ENCODE measurements around the gene KRTAP12-3. TPM values are rescaled to one million over a fixed set of nuclear protein-coding genes. Genes with fewer than 3 reads are reported as not detected.
"Not testable (repeated sequence)": the region's sequence is repeated elsewhere in the genome, so short reads cannot be mapped to it uniquely, and the experiment has no call there.

The KRTAP12-3 gene, protein sequence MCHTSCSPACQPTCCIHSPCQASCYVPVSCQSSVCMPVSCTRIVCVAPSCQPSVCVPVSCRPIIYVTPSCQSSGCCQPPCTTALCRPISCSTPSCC
- total RNA-seq (2014; rRNA removed; shearing (Covaris generic)): not detected in 2 replicates
- not detected in 2 replicates for polyA plus RNA-seq (2014; cell fraction: nucleus; rRNA removed)

DNA sequence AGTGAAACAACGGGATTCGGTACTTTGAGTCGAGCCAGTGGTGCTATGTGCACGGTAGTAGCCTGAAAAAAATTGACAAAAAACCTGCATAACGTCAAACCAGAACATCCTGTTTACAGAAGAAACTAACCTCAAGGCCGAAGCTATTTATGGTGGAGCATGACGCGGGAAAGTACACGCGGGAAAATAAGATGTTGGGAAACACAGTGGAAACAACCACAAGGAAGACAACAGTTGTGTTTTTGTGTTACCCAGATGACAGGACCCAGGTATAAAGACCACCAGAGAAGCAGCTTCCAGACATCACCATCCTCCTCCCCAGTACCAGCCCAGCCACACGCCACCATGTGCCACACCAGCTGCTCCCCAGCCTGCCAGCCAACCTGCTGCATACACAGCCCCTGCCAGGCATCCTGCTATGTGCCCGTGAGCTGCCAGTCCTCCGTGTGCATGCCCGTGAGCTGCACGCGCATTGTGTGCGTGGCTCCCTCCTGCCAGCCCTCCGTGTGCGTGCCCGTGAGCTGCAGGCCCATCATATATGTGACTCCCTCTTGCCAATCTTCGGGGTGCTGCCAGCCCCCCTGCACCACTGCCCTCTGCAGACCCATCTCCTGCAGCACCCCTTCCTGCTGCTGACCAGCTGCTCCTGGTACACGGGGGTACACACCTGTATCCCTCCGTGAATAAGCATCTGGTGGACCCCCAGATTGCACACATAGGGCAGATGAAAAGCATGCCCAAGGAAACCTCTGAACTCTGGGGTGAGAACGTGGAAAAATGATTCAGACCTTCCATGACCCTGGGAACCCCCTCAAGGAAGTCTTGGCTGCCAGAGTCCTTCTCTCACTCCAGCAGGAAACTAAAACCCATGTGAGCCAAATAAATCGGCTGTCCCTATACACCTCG, at the start of gene KRTAP12-3:
Gene KRTAP12-3, plus strand, starts transcription at position 298 of the 906 bp plus-strand sequence. Its CDS starts 48 bp downstream, at position 346.
- DNase-seq (ENCODE audit: extremely low read depth, low read depth): no peak

DNA sequence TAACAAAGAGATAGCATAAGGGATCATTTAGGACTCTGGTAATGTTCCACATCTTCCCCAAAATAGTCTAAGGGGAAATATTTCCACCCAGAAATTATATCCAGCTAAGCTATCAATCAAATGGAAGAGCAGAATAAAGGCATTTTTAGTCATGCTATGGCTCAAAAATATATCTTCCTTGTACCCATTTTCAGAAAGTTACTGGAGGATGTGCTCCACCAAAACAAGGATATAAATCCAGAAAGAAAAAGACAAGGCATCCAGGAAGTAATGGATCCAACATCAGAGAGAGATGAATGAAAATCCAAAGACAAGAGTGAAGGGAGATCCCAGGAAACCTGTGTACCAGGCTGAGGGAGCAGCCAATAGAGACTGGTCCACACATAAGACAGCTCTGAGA, 48.5 kb upstream of the KRTAP12-3 start:
- no peak for DNase-seq (ENCODE audit: extremely low read depth, low read depth)

DNA sequence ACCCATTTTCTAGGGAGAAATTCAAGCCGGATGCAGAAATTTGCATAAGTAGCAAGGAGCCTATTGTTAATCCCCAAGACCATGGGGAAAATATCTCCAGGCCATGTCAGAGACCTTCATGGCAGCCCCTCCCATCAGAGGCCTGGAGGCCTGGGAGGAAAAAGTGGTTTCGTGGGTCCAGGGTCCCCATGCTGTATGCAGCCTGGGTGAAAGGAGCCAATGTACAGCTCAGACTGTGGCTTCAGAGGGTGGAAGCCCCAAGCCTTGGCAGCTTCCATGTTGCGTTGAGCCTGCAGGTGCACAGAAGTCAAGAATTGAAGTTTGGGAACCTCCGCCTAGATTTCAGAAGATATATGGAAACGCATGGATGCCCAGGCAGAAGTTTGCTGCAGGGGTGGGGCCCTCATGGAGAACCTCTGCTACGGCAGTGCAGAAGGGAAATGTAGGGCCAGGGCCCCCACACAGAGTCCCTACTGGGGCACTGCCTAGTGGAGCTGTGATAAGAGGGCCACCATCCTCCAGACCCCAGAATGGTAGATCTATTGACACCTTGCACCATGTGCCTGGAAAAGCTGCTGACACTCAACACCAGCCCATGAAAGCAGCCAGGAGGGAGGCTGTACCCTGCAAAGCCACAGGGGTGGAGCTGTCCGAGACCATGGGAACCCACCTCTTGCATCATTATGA, 47.4 kb upstream of the KRTAP12-3 start:
- not testable (repeated sequence) for DNase-seq (ENCODE audit: extremely low read depth, low read depth)

DNA sequence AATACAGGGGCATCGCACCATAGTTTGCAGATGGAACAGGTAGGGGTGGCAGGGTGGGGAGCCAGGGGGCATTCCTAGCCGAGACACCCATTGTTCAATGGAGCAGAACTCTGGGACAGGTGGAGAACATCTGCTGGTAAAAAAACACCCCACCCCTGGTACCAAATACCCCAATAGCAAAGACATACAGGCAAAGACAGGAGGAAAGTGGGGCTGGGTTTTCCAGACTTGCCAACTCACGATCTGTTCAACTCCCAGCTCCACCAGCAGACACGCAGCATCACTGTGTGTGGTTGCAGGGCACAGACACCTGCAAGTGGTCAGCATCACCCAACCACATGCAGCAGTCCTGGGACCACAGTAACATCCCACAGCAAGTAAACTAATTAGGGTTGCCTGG, 46.2 kb upstream of the KRTAP12-3 start:
- no peak for DNase-seq (ENCODE audit: extremely low read depth, low read depth)

DNA sequence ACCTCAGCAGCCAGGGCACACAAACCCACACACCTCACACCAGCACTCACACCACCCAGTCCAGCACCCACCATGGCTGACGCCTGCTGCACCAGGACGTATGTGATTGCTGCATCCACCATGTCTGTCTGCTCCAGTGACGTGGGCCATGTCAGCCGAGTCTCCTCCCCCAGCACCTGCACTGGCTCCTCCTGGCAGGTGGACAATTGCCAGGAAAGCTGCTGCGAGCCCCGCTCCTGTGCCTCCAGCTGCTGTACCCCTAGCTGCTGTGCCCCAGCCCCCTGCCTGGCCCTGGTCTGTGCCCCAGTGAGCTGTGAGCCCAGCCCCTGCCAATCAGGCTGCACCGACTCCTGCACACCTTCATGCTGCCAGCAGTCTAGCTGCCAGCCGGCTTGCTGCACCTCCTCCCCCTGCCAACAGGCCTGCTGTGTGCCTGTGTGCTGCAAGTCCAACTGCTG, 45.7 kb upstream of the KRTAP12-3 start, which contains the start of gene KRTAP10-8:
Gene KRTAP10-8, plus strand, starts transcription at position 51 of the 458 bp plus-strand sequence. Its CDS starts 22 bp downstream, at position 73.
- no peak for DNase-seq (ENCODE audit: extremely low read depth, low read depth)

DNA sequence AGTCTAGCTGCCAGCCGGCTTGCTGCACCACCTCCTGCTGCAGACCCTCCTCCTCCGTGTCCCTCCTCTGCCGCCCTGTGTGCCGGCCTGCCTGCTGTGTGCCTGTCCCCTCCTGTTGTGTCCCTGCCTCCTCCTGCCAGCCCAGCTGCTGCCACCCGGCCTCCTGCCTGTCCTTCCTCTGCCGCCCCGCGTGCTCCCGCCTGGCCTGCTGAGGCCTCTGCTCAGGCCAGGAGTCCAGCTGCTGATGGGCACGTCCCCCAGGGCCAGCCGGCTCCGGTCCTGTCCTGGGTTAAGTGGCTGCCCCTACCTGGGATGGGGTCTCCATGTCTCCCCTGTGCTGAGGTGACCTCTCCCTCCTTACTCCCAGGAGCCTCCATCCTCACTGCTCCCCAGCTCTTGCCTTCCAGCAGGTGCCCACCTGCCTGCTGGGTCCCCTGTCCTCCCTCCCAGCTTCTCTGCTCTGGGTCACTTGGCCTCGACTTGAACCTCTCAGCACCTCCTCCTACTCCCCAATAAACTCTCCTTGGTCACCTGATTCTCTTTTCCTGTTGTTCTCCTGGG, 45.0 kb upstream of the KRTAP12-3 start:
- no peak for DNase-seq (ENCODE audit: extremely low read depth, low read depth)

DNA sequence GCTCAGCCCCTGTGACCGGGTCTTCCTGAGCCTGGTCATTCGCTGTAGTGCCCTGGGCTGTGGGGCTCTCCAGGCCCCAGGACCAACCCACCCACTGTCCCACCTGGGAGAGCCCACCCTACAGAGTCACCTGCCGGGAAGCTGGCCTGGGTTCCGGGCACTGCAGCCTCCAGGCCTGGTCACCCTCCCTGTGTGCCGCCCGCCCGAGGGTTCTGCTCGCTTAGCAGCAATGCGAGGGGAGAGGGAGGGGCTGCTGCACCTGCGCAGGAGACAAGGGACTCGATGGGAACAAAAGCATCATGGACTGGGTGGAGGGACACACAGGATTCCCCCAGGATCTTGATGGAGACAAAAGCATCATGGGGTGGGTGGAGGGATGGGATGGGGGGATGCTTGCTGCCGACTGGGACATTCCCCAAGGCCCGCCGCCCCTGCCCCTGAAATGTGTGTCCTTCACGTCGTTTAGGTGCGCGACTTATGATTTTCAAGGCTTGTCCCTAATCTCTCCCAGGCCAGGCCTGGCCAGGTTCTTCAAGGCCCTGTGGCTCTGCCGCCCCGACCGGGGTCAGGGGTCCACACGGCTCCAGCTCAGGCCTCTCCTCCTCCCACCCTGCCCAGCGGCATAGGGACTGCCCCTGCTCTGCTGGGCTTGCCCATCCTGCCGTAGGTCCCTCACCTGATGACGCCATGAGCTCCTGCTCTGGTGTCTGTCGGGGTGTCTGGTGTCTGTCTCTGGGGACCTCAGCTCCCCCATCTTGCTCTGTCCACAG, 44.2 kb upstream of the KRTAP12-3 start:
- no peak for DNase-seq (ENCODE audit: extremely low read depth, low read depth)

DNA sequence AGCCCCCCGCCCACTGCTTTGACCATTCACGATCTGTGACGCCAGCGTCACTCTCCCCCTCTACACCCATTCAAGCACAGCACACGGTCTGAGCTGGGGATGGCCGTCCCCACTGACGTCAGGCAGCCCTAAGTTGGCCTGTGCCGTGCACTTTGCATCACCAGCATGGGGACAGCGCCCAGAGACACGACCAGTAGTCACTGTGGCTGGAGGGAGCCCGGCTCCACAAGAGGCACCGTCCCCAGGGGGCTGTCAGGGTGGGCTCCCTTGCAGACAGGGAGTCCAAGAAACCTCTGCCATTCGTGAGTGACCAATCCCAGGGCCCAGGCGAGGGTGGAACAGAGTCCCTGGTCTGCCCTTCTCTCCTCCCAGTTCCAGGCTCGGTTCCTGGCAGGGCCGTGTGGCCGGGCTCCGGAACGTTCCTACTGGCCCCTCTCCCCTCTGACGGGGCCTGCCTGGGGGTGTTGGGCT, 43.5 kb upstream of the KRTAP12-3 start:
- DNase-seq (ENCODE audit: extremely low read depth, low read depth): no peak

DNA sequence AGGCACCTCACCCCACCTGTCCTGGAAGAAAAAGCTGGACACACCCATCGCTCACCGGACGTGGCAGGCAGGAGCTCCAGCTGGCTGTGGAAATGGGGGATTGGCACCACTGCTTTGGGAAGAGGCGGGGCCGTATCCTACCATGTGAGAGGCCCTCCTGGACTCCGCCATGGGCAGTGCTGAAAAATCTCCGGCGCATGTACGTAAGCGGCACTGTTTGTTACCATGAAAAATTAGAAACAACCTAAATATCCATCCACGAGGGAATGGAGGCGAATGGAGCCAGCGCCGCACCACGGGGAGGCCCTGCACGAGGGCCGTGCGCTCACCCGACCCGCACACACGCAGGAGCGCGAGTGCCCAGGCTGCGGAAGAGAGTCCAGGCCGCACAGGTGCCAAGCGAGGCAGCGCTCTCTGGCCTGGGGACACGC, 42.8 kb upstream of the KRTAP12-3 start:
- DNase-seq (ENCODE audit: extremely low read depth, low read depth): no peak

DNA sequence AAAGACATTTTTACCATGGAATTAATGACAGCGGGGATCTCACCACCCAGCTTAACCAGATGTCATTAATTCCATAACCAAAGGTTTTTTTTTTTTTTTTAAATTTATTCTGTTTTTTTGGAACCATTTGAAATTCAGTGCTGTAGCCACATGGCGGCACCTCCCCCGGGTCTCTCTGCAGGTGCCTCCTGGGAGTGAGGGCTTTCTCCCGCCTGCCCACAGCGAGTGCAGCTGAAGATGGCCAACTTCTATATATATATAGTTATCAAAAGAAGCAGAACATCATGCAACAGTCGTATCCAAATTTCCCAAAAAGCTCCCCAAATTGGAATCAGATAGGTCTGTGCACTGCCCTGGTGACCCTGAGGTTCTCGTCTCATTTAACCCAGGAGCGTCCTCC, 42.3 kb upstream of the KRTAP12-3 start:
- DNase-seq (ENCODE audit: extremely low read depth, low read depth): no peak

DNA sequence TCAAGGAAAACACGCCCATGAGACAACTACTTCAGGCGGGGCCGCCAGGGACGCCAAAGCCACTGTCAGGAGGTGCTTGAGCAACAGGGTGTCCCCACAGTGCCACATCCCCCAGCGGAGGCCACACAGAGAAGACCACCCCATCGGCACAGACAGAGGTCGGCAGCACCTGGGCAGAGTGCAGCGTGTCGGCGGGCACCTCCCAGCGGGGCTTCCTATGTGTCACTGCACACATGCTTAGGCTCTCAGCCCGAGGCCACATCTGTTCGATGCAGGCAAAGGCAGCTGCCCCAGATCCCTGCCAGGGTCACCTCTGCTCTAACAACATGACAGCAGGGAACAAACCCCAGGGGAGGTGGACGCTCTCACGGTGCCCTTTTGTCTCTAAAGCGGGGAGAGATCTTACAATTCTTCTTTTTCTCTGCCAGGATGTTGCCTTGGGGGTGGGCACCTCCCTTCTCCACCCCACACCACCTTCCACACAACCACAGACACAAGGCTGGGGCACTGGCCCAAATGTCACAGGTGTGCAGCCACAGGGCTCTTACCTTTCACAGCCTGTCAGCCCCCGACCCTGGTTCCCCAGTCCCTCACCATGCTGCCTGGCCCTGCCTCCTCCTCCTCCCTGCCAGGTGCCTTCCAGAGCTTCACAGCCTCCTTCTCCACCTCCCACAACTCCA, 41.7 kb upstream of the KRTAP12-3 start:
- DNase-seq (ENCODE audit: extremely low read depth, low read depth): no peak

DNA sequence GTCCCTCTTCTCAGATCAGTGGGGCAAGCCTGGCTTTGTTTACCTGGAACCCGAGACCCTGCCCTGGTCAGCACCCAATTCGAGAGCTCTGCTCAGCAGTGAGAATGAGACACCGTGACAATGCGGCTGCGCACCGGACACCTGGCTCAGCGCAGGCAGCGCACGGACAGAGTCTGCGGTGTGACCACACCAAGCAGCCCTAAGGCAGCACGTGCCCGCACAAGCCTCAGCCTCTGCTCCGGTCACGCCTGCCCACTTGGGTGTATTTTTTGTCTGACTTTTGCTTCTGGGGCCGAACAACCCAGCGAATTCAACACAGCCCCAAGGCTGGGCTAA, 41.2 kb upstream of the KRTAP12-3 start:
- no peak for DNase-seq (ENCODE audit: extremely low read depth, low read depth)

DNA sequence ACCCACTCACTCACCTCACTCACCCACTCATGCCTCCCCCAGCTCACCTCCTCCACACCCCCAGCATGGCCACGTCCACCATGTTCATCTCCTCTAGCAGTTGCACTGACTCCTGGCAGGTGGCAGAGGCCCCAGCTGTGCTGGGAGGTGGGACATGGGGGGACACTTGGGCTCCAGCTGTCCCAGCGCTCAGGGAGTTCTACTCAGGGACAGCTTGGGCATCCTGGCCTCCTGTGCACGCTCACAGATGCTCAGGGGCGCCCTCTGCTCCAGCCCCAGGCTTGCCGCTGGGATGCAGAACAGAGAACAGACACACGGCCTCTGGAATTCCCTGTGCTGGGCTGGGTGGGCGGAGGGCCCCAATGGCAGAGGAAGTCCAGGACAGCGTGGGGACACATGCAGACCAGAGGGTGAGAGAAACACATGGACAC, 40.6 kb upstream of the KRTAP12-3 start:
- DNase-seq (ENCODE audit: extremely low read depth, low read depth): no peak

DNA sequence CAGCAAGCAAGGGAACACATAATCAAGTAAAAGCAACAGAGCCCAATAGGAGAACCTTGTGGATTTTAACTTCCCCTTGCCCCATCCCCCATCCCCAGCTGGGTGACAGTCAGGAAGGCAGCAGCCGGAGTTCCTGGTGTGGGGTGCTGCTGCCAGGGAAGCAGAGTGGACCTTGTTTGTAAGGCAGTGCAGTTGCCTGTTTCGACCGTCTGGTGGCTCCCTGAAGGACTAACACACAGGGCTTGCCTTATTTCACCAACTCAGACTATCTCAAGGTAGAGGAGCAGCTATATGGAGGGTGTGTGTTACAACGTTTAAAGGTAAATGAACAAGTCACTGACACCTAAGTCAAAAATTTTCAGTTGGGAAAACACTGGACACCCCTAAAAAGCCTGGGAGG, 39.2 kb upstream of the KRTAP12-3 start:
- no peak for DNase-seq (ENCODE audit: extremely low read depth, low read depth)

DNA sequence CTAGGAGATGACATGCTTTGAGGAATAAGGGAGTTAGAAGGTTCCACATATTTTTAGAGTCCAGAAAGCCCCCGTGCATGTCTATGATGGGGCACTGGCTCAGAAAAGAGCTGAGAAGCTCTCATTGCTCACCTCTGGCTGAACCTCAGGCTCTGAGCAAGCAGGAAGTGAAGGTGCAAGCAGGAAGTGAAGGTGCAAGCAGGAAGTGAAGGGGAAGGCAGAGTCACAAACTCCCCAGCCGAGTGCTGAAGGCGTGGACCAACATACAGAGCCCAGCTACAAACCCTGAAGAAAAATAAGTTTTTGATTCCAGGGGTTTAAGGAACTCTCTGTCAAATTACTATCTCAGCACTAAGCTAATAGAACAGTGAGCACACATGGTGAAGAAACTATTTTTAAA, 38.8 kb upstream of the KRTAP12-3 start:
- DNase-seq (ENCODE audit: extremely low read depth, low read depth): no peak

DNA sequence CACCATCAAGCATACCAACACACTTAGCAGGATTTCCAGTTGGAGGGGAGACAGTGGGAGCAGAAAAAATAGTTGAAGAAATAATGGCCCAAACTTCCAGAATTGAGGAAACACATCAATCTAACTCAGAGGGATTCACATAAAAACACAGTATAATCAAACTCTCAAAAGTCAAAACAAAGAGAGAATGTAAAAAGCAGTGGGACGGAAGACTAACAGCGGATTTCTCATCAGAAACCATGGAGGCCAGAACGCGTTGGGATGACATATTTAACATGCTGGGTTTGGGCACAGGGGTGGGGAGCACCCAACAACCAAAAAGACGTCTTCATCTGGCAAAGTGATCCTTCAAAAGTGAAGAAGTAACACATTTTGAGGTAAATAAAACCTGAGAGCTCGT, 37.8 kb upstream of the KRTAP12-3 start:
- DNase-seq (ENCODE audit: extremely low read depth, low read depth): no peak

DNA sequence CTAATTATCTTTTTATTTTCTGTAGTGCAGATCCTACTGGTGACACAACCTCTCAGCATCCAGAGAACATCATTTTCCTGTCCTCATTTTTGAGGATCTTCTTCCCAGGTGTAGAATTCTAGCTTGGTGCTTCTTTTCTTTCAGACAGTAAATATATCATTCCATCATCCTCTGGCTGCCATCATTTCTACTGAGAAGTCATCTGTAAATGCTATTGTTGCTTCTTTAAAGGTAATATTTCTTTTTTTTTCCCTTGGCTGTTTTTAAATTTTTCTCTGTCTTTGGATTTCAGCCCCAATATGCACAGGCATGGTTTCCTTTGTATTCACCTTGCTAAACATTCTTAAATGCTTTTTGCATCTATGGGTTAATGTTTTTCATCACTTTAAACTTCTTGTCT, 34.2 kb upstream of the KRTAP12-3 start:
- DNase-seq (ENCODE audit: extremely low read depth, low read depth): no peak

DNA sequence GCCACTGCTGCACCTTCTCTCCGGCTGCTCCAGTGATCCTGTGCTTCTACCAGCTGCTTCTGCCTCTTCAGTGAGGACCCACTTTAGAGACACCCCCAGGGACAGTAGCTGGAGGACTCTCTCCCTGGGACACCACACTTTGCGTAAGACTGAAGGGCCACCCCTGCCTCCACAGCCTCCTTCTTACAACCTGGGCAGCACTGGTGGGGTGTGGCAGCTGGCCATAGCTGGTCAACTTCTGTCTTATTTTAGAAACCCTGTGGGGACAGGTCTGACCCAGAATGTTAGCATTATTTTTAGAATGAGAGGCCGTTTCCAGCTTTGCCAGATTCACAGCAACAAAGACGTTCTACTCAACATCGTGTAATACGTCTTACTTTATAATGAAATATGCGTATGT, 32.0 kb upstream of the KRTAP12-3 start:
- no peak for DNase-seq (ENCODE audit: extremely low read depth, low read depth)

DNA sequence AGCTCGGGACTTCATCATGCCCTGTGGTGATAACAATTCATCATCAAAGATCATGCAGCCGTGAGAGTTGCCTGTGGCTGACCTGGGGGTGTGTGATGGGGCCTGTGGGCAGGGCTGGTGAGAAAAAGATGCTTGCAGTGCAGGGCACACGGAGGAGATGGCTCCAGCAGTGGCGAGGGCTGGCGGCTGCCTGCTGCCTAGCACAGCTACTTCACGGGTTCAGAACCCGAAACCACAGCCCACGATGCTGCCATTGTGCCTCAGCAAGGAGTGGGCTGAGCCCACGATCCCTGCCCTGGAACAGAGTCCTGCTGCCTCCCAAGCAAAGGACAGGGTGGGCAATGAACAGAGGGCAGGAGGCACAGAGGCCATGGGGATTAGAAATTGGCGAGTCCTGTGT, 31.5 kb upstream of the KRTAP12-3 start:
- no peak for DNase-seq (ENCODE audit: extremely low read depth, low read depth)

Data from NCI-H460 (cell line).